Gastroesophageal sphincter (tissue), 3 donors: ENCODE measurements around the gene RTKN.

ENCODE experiments used
- POLR2A ChIP-seq, 2 donors: fragments of 450-650 bp; IDR thresholded peaks; one replicate each; pipeline ENCODE4 v1.6.1; 2017; ENCODE audit warnings: antibody characterized with exemption in 2 of 2, mild to moderate bottlenecking in 2 of 2, moderate library complexity in 1 of 2
- TF ChIP-seq, protein P1 (sequence below), 4 experiments: fragments of 200-600 bp in 2 of 4; fragments of 450-650 bp in 2 of 4; sonication (generic) in 1 of 4; IDR thresholded peaks; one replicate each; pipeline ENCODE4 v1.5.1; 2017 to 2019; ENCODE audit warnings: antibody characterized with exemption in 4 of 4, mild to moderate bottlenecking in 2 of 4, moderate library complexity in 2 of 4

DNA sequence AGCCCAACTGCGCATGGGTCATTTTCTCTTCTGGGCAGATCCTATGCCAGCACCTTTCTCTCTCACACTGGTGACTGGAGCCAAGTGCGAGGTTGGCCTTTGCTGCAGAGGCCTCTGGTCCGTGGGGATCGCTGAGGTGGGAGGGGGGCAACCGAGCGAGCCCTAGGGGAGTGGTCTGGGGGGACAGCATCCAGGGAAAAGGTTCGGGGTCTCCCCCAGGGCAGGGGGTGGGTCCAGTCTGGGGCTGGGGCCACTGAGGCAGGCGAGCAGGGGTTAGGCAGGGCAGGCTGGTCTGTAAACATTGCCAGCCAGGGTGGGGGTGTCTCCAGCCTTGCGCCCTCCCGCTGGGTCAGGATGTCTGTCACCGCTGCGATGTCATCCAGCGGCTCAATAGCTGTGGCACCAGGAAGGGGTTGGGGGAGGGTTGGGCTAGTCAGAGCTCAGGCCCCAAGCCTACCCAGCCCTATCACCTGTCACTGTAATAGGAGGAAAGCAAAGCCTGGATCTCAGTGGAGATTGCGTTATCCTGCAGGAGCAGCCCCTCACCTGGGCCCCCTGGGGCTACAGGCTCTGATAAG is 15.5 kb downstream of the RTKN start:
- TF ChIP-seq, protein P1, sequence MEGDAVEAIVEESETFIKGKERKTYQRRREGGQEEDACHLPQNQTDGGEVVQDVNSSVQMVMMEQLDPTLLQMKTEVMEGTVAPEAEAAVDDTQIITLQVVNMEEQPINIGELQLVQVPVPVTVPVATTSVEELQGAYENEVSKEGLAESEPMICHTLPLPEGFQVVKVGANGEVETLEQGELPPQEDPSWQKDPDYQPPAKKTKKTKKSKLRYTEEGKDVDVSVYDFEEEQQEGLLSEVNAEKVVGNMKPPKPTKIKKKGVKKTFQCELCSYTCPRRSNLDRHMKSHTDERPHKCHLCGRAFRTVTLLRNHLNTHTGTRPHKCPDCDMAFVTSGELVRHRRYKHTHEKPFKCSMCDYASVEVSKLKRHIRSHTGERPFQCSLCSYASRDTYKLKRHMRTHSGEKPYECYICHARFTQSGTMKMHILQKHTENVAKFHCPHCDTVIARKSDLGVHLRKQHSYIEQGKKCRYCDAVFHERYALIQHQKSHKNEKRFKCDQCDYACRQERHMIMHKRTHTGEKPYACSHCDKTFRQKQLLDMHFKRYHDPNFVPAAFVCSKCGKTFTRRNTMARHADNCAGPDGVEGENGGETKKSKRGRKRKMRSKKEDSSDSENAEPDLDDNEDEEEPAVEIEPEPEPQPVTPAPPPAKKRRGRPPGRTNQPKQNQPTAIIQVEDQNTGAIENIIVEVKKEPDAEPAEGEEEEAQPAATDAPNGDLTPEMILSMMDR (IDR thresholded peaks at IDR 0.05) = no peak
- no peak for TF ChIP-seq POLR2A (IDR thresholded peaks at IDR 0.05)
